ENCODE data around the gene MATN3. TPM values are rescaled to one million over a fixed set of nuclear protein-coding genes. Genes with fewer than 3 reads are reported as not detected.

The MATN3 gene
- total RNA-seq, 2 experiments from 2014 or later, result not detected

DNA sequence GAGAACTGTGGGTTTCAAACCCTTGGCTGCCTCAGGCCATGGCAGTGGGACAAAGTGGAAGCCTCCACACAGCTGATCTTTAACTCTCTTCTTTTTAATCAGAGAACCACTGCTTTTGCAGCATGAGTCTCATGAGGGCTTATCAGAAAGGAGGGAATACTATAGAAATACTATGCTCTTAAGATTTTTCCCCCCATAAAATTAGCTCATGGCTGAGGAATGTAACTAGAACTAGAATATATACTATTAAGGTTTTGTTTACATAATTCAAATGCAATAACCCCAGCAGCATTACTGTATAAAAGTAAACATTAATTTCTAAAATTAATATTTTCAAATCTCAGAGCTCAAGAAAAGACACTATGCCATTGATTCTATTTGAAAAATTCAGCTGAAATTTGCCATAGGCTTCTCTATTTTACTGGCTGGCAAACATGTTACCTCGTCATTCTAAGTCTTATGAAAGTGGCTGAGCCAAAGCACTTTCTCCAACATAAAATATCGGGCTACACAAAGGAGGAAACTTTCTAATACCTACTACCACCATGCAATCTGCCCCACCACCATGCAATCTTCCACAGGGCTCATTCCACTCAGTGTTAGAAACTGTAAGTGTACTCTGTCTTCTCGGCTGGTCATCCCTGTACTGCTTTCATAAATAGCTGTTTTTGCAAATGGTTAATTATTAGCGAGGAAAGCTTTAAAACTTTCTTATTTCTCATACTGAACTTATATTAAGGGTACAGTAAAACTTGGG, 65.1 kb downstream of the MATN3 start:
- POLR2A ChIA-PET, result no interaction called here

DNA sequence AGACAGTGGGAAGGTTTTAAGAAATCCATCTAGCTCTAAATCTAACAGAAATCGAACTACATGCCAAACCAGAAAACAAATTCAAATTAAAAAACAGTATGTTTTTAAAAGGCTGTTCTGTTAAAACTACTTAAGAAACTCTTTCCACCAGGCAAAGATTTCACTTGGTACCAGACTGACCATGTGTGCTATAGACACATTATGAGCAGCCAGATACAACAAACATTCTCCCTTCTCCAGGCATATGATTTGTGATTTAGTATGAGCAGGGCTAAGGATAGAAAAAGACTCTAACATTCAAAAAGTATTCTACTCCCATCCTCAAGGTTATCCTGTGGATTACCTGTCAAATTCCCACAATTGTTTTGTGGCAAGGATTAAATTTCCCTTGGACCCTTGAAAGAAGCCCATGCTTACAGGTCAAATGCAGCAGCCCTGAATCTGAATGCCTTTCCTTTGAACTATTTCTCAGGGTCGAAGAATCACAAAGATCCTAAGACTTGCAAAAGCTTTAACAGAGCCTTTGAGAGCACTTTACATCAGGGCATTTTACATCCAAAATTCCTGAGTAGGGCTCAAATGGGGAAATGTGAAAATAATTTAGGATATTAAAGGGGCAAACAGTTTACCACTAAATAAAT, 68.1 kb downstream of the MATN3 start:
- CTCF ChIA-PET, result no interaction called here
- POLR2A ChIA-PET, result no interaction called here

More for the DNA sequence above, 65.1 kb downstream of the MATN3 start:
- CTCF ChIA-PET, result no interaction called here

DNA sequence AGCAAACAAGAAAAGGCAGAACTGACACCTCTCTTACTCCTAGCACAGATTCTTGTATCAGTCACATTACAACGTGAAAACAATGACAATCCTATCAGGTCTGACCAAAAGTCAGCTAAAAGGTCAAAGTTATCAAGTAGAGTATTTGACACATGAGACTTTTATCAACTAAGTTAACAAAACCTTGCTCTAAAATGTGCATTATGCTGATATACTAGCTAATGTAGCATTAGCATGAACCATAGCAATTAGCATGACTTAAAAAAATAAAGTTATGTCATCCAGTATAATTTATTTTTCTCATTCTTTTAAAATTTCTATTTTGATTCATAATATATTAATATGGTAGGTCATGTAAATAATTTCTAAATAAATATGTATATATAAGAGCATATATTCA, 69.3 kb downstream of the MATN3 start:
- CTCF ChIA-PET, result no interaction called here

DNA sequence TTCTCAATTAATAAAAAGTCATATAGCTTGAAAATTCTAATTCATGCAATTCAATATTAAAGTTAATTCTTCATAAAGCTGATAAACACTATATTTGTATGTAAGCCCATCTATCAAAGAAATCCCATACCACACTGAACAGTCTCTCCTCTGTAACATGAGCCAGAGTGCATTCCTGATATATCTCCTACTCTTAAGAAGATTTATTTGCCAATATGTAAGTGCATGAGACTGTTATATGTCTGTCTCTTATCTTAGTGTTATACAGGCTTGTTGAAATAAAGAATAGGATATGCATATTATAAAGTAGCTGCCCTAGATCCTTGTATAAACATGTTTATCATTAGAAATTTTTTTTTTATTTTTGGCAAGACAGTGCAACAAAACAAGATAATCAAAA, 70.3 kb downstream of the MATN3 start:
- POLR2A ChIA-PET, result no interaction called here

More for the DNA sequence above, 69.3 kb downstream of the MATN3 start:
- POLR2A ChIA-PET, result no interaction called here

More for the DNA sequence above, 70.3 kb downstream of the MATN3 start:
- CTCF ChIA-PET, result no interaction called here

Other genes with a start within 250 kb of the MATN3 start
- 10 to 100 TPM; 11.8 to 12.0 TPM for gene TTC32, start 110.7 kb downstream of the MATN3 start, total RNA-seq
- gene WDR35, start 22.6 kb downstream of the MATN3 start, total RNA-seq, result 10 to 100 TPM; 12.2 to 12.4 TPM
- 10 to 100 TPM; 23.9 to 27.5 TPM for gene LAPTM4A, start 39.0 kb upstream of the MATN3 start, total RNA-seq
- gene SDC1, start 212.5 kb upstream of the MATN3 start, total RNA-seq, result under 1 TPM; 0.13 to 0.19 TPM

All from activated CD8-positive, alpha-beta memory T cell treated with anti-CD3 and anti-CD28 coated beads for 36 hours (primary cell).